Stimulated activated naive CD4-positive, alpha-beta T cell (primary cell): ENCODE measurements around the gene OPRM1.
"Not testable (repeated sequence)": the region's sequence is repeated elsewhere in the genome, so short reads cannot be mapped to it uniquely, and the experiment has no call there.

Experiments used
- DNase-seq, 6 experiments: peaks; one replicate each; lab custom pipeline; 2025; lab: John Stamatoyannopoulos, UW

OPRM1 gene

GRCh38 chr6:154143753-154144152, 104.7 kb downstream of the OPRM1 start:
- DNase-seq: no peak

DNA sequence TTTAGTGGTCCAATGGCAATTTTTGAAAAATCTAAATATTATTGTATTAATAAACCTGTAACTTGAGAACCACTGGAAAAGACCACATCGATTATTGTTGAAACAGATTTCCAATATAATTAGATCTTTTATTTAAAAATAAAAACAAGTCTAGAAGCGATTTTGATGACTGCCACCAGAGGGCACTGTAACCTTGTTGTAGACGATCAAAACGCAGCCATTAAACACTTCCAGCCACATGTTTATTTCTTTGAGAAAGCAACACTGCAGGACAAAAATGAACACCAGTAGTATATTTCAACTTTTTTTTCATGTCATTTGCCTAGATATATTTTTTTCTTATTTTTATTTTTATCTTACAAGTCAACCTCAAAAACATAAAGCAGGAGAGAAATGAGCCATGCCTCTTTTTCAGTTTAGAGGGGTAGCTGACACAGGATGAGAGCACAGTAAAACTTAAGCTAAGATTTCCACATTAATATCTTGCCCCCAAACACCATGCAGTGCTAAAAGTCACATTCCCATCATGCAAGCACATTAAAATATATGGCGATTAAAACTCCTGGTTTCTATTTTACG, 115.4 kb downstream of the OPRM1 start:
- DNase-seq: peak; percentile 11 to 78 (median 53)

DNA sequence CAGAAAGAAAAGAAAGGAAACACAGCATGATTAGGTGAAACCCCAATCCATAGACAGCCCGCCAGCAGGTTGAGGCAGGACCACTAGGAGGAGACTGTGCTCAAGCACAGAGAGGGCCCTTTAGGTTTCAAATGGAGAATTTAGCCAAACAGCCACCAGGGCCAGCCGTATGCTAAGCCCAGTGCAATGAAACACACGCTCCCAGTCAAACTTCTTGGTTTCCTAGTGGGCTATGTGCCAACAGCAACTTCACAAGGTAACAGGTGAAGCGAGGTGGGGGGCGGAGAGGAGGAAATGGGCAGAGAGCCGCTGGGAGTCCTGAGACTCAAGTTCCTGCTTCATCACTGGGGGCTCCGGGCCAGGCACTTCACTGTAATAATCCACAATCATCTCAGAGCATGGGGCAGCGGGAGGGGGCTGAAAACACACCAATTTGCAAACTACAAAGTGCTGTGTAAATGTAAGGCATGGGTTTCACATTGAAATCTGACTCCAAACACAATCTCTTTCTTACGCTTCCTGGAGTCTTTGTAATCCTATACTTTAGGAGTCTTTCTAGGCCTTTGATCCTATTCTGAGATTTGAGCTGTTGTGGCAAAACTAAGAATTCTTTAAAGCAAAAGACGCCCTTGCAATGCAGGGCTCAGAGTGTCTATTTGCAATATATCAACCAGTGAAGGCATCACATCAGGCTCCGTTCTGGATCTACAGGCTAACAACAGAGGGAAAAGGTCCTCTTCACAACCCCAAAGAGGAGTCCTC, 117.3 kb downstream of the OPRM1 start:
- DNase-seq: peak; percentile 43 to 61 (median 58)

DNA sequence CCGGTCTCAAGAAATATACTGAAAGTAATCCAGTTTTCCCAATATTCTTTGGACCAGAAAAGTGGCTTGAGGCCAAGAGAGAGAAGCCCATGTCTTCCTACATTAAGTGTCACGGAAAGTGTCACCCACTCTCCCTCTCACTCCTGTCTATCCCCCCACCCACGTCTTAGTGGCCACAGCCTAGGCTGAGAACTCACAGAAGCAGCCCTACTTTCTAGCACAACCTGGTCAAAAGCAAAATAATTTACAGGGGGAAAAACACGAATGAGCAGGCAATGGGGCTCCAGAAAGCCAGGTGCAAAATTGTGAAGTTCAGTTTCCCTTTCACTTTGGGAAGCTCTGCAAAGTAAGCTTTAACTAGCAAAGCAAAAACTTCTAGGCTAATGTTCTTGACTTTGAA, 118.0 kb downstream of the OPRM1 start:
- peak in 3 of 6 experiments; percentile 27 to 42 (median 30) for DNase-seq

DNA sequence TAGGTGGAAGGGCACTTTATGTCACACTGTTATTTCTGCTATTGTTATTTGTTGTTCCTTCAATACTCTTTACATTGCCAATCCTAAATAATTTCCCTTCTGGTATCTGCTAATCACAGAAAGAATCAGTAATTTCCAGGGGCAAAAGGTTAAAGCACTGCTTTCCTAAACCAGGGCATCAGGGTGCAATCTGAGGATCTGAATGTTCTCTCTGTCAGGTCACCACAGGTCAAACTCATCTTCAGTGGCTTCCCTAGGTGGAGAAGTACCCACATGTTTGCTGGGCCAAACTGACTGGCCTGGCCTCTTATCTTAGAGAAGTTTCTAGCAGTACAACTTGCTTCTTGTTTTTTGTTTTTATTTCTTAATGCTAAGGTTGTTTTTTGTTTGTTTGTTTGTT, 118.7 kb downstream of the OPRM1 start:
- DNase-seq: no peak

- no peak for DNase-seq
Observed at GRCh38 chr6:154159126-154159525, 120.1 kb downstream of the OPRM1 start.

- DNase-seq: no peak
Observed at GRCh38 chr6:154161689-154162088, 122.6 kb downstream of the OPRM1 start.

- DNase-seq: peak in 4 of 6 experiments; percentile 13 to 28 (median 26)
Observed at GRCh38 chr6:154164397-154164796, 125.4 kb downstream of the OPRM1 start.

DNA sequence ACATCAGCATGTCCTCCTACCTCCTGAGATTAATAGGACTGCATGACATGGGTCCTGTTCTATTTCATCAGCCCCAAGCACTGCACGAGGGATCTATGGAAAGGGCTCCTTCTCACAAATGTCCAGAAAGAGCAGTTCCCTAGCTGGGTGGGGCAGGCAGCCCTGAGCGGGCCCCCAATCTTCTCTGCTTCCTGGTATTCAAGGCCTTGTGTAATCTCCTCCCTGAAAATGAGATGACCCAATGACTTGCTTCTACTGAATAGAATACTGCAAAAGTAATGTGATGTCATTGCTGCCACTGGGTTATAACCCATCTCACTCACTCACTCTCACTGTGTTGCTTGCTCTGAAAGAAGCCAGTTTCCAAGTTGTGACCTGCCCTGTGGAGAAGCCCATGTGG, 126.4 kb downstream of the OPRM1 start:
- DNase-seq: no peak

DNA sequence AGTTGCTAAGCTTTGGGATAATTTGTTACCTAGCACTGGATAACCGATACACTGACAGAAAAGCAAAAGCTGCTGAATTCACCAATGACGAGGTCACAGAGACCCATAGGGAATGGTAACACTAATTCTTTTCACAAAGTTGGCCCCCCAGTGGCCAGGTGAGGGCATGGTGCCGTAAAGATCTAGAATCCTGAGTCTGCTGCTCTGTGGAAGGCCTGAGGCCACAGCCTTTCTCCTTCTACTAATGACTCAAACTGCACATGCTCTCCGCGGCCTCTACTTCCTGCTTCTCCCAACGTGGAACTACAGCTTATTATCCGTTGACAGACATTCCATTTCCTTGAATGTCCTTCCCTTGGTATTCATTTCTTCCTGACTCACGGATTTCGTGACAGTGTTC, 127.1 kb downstream of the OPRM1 start:
- DNase-seq: no peak

GRCh38 chr6:154167126-154167525, 128.1 kb downstream of the OPRM1 start:
- DNase-seq: no peak

DNA sequence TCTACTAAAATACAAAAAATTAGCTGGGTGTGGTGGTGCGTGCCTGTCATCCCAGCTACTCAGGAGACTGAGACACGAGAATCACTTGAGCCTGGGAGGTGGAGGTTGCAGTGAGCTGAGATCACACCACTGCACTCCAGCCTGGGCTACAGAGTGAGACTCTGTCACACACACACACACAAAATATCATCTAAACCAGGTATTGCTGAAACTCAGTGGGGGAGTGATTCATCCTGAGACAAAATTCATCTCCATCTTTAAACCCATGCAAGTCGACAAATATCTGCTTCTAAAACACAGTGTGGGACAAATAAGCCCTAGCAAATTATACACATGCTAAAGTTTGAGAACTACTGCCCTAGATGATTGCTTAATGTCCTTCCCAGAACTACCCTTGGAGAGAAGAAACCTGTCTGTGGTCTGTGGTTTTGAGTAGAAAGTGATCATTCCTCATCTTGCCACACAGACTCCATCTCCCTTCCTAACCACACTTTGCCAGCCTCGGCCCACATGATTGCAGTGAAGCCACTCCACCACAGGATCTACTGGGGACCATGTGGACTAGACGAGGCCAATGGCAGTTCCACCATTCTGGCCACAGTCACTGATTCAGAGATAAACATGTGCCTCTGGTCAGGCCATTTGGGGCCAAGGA, 130.3 kb downstream of the OPRM1 start:
- DNase-seq: no peak

- DNase-seq: no peak
Observed at GRCh38 chr6:154170106-154170505, 131.1 kb downstream of the OPRM1 start.

GRCh38 chr6:154172393-154172792, 133.4 kb downstream of the OPRM1 start:
- not testable (repeated sequence) for DNase-seq

DNA sequence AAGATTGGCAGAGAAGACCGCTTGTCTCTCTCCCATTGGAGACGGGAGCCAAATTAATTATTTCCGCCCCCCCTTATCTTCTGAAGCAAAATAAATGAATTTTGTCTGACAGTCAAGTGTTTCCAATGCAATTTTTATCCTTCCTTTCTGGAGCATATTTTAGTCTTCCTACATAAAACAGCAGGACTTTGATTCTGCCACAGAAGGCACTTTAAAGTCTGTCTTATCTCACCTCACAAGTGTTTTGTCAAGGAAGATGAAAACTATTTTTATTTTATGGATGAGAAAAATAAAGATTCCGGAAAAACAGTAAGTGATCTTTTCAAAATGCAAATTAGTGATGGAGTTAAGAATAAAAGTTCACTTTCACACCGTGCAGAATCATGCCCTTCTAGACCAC, 140.4 kb downstream of the OPRM1 start:
- DNase-seq: no peak

DNA sequence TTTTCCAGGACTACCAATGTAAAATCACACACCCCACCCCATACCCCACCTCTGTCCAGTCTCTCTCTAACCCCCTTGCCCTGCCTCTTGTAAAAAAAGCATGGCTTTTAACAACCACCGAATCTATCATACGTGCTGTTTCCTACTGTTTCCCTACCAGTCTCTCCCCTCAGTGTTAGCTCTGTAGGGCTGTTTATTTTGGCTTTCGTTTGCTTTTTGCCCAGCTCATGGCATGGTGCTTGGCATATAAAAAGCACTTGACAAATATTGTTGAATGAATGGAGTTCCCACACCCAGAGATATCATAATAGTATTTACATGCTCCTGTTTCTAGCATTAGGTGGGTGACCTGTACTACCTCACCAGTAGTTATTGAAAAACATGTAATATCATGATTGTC, 148.2 kb downstream of the OPRM1 start:
- DNase-seq: no peak

- DNase-seq: no peak
Observed at GRCh38 chr6:154187714-154188113, 148.7 kb downstream of the OPRM1 start.

DNA sequence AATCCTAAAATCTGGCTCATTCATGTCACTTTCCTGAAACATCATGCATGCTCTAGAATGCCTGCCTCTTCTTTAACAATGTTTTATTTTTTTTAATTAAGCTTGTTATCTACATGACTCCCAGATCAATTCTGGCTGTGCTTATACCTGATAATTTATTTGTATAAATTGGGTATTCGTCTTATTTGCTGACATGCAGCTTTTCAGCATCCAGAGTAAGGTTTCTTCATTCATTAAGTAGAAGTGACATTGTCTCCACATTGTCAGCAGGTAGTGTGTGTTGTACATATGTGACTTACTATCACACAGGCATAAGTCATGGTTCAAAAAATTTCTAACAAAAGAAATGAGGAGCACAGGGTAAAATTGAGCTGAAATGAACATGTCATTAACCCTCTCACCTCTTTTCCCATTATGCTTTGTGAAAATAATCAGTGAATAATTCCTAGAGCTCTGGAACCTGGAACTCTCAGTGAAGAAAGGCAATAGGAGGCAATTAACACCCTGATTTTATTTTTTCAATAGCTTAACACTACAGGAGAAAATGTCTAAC, 157.4 kb downstream of the OPRM1 start:
- no peak for DNase-seq

- DNase-seq: no peak
Observed at GRCh38 chr6:154197196-154197860, 158.3 kb downstream of the OPRM1 start.

GRCh38 chr6:154201688-154202087, 162.6 kb downstream of the OPRM1 start:
- not testable (repeated sequence) for DNase-seq

GRCh38 chr6:154202339-154202738, 163.3 kb downstream of the OPRM1 start:
- no peak for DNase-seq

- DNase-seq: no peak
Observed at GRCh38 chr6:154202958-154203357, 163.9 kb downstream of the OPRM1 start.
